Measurements from ENCODE around the gene PPFIBP2.

GRCh38 chr11:7500251-7500650 lies 13.5 kb upstream of the PPFIBP2 start:
- TF ChIP-seq POLR2A (IDR thresholded peaks at IDR 0.05), result no peak
- TF ChIP-seq CTCF (IDR thresholded peaks at IDR 0.05), result no peak
- TF ChIP-seq POLR2AphosphoS5 (IDR thresholded peaks at IDR 0.05), result no peak

Measured in stomach (tissue), 4 donors.